Kidney epithelial cell (primary cell): Measurements from ENCODE around the gene NIT1. TPM values are rescaled to one million over a fixed set of nuclear protein-coding genes. Genes with fewer than 3 reads are reported as not detected.

Experiments used
- DNase-seq: peaks from one replicate; pipeline ENCODE4 v3.0.0-alpha.2; 2010; ENCODE audit warnings: low read depth
- H3K27me3 ChIP-seq: 2 replicates; pipeline ENCODE4 v1.6.0; 2011; ENCODE audit warnings: low read length; ENCODE audit not compliant: control insufficient read depth, insufficient read depth
- H3K36me3 ChIP-seq: 2 replicates; pipeline ENCODE4 v1.5.1; 2011; ENCODE audit warnings: low read length; ENCODE audit not compliant: control insufficient read depth, insufficient read depth
- H3K4me3 ChIP-seq: 2 replicates; pipeline ENCODE4 v1.5.1; 2011; ENCODE audit warnings: low read depth, mild to moderate bottlenecking, control low read depth, low read length
- total RNA-seq: library from RNA; depleted of rRNA; stranded (reverse); fragments of >200 nt; gene quantifications from 2 replicates; pipeline ENCODE4 v1.2.3, GENCODE V29; 2015
- TF ChIP-seq, protein P1 (sequence below): IDR thresholded peaks from 2 replicates; pipeline ENCODE4 v1.5.1; 2011; ENCODE audit warnings: mild to moderate bottlenecking, moderate library complexity, low read length, control low read depth, inconsistent platforms; ENCODE audit not compliant: insufficient read depth, poor library complexity, severe bottlenecking

NIT1 gene
- total RNA-seq, 1 donor from 2014 or later, result 35.8 TPM

DNA sequence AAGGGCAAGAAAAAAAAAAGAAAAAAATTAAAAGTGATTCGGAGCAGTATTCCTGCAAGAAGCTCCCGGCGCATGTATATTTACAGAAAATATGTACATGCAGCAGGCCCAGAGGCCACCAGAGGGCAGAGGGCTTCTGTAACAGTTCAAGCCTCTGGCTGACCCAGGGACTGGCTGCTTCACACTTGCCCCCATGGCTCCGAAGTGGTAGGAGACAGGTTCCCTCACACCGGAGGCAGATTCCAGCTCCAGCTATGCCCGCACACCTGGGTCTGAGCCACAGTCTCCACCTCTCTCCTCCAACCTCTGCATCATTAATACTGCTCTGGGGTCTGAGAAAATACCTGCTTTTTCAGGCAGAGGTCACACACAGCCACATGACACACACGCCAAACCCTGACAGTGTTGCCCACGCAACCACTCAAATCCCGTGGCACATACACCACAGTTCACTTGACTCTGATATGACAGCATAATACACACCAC lies 46.0 kb upstream of the NIT1 start:
- DNase-seq, result no peak
- no peaks in the 10 kb centered on the region for H3K36me3 ChIP-seq
- TF ChIP-seq, protein P1, sequence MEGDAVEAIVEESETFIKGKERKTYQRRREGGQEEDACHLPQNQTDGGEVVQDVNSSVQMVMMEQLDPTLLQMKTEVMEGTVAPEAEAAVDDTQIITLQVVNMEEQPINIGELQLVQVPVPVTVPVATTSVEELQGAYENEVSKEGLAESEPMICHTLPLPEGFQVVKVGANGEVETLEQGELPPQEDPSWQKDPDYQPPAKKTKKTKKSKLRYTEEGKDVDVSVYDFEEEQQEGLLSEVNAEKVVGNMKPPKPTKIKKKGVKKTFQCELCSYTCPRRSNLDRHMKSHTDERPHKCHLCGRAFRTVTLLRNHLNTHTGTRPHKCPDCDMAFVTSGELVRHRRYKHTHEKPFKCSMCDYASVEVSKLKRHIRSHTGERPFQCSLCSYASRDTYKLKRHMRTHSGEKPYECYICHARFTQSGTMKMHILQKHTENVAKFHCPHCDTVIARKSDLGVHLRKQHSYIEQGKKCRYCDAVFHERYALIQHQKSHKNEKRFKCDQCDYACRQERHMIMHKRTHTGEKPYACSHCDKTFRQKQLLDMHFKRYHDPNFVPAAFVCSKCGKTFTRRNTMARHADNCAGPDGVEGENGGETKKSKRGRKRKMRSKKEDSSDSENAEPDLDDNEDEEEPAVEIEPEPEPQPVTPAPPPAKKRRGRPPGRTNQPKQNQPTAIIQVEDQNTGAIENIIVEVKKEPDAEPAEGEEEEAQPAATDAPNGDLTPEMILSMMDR, result peak; percentile 40
- H3K4me3 ChIP-seq, result no peak overlapping the region
- no peaks in the 10 kb centered on the region for H3K27me3 ChIP-seq

DNA sequence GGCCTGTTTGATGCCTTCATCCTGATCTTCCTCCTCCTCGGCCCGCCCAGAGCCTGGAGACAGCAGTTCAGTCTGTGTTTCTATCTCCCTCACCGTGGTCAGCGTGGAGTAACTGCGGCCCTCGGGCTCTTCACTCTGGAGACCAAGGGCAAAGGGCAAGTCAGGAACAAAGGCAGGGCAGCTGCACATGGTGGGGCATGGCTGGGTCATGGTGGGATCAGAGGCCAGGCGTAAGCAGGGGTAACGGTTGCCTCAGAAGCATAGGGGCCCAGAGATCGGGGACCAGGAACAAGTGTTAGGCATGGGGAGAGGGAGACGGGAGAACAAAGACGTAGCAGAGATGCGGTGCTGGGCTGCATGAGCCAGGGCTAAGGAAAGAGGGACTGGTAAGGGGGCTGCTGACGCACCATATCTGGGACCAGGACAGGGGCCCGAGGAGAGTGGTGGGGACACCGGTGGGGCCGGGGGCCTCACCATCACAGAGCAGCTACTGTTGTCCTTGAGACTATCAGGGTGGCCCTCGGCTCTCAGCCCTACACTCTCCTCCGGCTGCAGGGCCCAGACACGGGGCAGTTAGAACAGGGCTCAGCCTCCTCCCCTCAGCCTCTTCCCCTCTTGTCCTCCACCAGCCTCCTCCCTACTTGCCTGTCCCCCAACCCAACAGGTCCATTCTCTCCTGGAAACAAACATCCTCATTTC lies 45.0 kb upstream of the NIT1 start:
- no peak overlapping the region for H3K4me3 ChIP-seq

DNA sequence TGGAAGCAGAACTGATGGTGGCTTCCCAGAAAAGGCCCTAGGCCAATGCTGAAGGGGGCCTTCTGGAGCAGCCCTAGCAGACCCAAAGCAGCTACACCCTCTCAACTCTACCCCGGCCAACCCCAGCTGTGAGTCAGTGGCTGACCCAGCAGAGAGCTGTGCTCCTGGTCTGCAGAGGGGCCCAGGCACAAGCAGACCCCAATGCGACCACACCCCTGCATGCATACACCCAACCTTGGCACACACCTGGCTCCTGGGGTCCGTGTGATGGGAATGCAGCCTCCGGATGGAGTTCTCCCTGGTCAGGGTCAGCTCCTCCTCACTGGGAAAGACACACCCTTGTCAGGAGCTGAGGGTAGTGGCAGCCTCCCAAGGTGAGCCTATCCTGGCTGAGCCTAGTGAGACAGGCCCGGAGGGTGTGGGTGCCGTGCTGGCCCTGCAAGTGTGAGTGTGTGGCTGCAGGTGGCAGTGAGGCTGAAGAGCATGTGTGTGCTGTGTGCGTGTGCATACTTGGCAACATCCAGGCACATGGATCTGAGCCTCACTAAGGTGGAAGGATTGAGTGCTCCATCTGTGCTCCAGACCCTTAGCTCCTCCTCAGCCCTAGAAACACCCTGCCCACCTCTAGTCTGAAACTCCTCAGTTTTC lies 44.3 kb upstream of the NIT1 start:
- DNase-seq, result no peak
- Histone ChIP-seq H3K4me3 (no peak overlapping the region), H3K27me3 (no peaks in the 10 kb centered on the region), H3K36me3 (no peaks in the 10 kb centered on the region)
- TF ChIP-seq, protein P1, result no peak

More for the DNA sequence above, 45.0 kb upstream of the NIT1 start:
- Histone ChIP-seq H3K27me3 (no peaks in the 10 kb centered on the region), H3K36me3 (no peaks in the 10 kb centered on the region)
- no peak for DNase-seq
- TF ChIP-seq, protein P1, result no peak

DNA sequence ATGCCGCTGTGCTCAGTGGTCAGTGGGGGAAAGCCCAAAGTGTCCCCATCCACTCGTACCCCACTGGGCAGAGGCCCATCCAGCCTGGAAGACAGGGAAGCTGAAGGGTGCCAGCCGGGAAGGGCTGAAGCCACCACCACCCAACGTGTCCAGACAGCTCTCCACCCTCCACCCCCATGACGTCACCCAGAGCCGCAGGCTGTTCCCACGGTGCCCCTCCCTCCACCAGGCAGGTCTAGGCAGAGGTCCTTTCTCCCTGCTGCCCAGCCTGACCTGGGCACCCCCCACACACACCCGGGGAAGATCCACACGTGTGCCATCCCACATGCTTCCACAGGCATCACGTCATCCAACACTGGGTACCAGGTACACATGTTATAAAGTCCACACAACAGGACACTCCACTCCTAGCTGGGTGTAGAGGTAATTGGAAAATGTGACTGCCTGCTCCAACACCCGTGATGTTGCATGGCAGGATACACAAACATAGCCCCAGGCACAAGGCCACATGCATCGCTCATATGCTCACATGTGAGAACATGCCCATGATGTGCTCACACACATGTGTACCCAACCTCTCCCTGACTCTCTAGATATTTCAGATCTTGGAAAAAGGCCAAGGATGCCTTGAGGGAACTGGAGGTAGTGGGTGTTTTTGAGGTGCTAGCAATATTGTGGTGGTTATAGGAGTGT lies 43.1 kb upstream of the NIT1 start:
- Histone ChIP-seq H3K4me3 (no peak overlapping the region), H3K36me3 (no peaks in the 10 kb centered on the region), H3K27me3 (peaks cover 4% of the 10 kb centered on the region)
- TF ChIP-seq, protein P1, result no peak
- no peak for DNase-seq

DNA sequence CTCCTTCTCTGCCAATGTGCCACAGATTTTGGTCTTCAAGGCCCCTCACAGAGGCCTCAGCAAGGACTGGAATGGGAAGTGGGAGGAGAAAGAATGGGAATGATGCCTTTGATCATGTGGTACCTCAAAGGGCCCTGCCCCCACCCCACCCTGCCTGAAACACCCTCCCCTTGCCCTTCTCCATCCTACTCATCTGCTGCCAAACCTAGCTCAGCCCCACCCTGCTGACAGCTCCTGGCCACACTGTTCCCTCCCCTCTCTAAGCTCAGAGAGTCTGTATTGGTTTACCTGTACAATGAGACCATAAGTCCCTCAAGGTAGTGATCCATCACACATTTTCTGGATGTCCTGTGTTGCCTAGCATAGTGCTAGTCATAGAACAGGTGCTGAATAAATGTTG lies 41.5 kb upstream of the NIT1 start:
- TF ChIP-seq, protein P1, result no peak
- Histone ChIP-seq H3K27me3 (peaks cover 4% of the 10 kb centered on the region), H3K36me3 (no peaks in the 10 kb centered on the region), H3K4me3 (no peak overlapping the region)
- DNase-seq, result no peak
